ENCODE measurements around the gene MAP2K7.
A peak's percentile ranks its signal among the peaks of the same experiment; 100 is the strongest.
"Not testable (repeated sequence)": the region's sequence is repeated elsewhere in the genome, so short reads cannot be mapped to it uniquely, and the experiment has no call there.

Gene MAP2K7

GRCh38 chr19:7919610-7920518 lies 16.2 kb downstream of the MAP2K7 start, which contains the start of gene SNAPC2:
SNAPC2 (plus strand) TSS chr19:7920338; CDS start chr19:7920367, 29 bp downstream.
- peak; percentile 90 to 91 for DNase-seq (ENCODE audit: low read depth in 2 of 2)

- DNase-seq (ENCODE audit: low read depth in 2 of 2), result peak; percentile 90 to 93
Measured at GRCh38 chr19:7920519-7921301, 17.0 kb downstream of the MAP2K7 start.

GRCh38 chr19:7921302-7921966 lies 17.8 kb downstream of the MAP2K7 start:
- DNase-seq (ENCODE audit: low read depth in 2 of 2), result no peak

- DNase-seq (ENCODE audit: low read depth in 2 of 2), result no peak
Measured at GRCh38 chr19:7921967-7922835, 18.5 kb downstream of the MAP2K7 start.

- DNase-seq (ENCODE audit: low read depth in 2 of 2), result no peak
Measured at GRCh38 chr19:7922836-7923195, 19.1 kb downstream of the MAP2K7 start.

- DNase-seq (ENCODE audit: low read depth in 2 of 2), result no peak
Measured at GRCh38 chr19:7923295-7924191, 19.9 kb downstream of the MAP2K7 start.

- no peak for DNase-seq (ENCODE audit: low read depth in 2 of 2)
Measured at GRCh38 chr19:7924241-7924640, 20.6 kb downstream of the MAP2K7 start.

- DNase-seq (ENCODE audit: low read depth in 2 of 2), result no peak
Measured at GRCh38 chr19:7924651-7925170, 21.0 kb downstream of the MAP2K7 start.

GRCh38 chr19:7925171-7925851 lies 21.6 kb downstream of the MAP2K7 start:
- peak in 1 of 2 experiments; percentile 47 for DNase-seq (ENCODE audit: low read depth in 2 of 2)

GRCh38 chr19:7926021-7926726 lies 22.5 kb downstream of the MAP2K7 start, which contains the start of gene CTXN1:
CTXN1 (minus strand) TSS chr19:7926135; CDS start chr19:7925538, 597 bp downstream.
- DNase-seq (ENCODE audit: low read depth in 2 of 2), result no peak

GRCh38 chr19:7926727-7927604 lies 23.3 kb downstream of the MAP2K7 start:
- DNase-seq (ENCODE audit: low read depth in 2 of 2), result no peak

- no peak for DNase-seq (ENCODE audit: low read depth in 2 of 2)
Measured at GRCh38 chr19:7927605-7928333, 24.1 kb downstream of the MAP2K7 start.

- no peak for DNase-seq (ENCODE audit: low read depth in 2 of 2)
Measured at GRCh38 chr19:7928334-7928706, 24.6 kb downstream of the MAP2K7 start.

- DNase-seq (ENCODE audit: low read depth in 2 of 2), result peak; percentile 63 to 69
Measured at GRCh38 chr19:7928741-7929701, 25.3 kb downstream of the MAP2K7 start.

GRCh38 chr19:7930030-7930429 lies 26.4 kb downstream of the MAP2K7 start:
- DNase-seq (ENCODE audit: low read depth in 2 of 2), result not testable (repeated sequence)

- no peak for DNase-seq (ENCODE audit: low read depth in 2 of 2)
Measured at GRCh38 chr19:7930765-7931164, 27.1 kb downstream of the MAP2K7 start.

Data from fibroblast of skin of left quadriceps (primary cell).